OCI-LY3 (cell line): ENCODE results near the gene MDK.

ENCODE experiments used
- H2AFZ ChIP-seq: fragments of 200-600, 300-600 bp; shearing (Covaris generic); 2 replicates; pipeline ENCODE4 v1.6.0; 2014; ENCODE audit warnings: antibody characterized with exemption, low read depth, low read length
- H3K27ac ChIP-seq: fragments of 200-600, 300-600 bp; sonication (generic); 2 replicates; pipeline ENCODE4 v1.5.1; 2014; ENCODE audit warnings: mild to moderate bottlenecking, low read length, moderate library complexity, mixed read lengths
- H3K27me3 ChIP-seq: fragments of 200-600, 300-600 bp; sonication (generic); 2 replicates; pipeline ENCODE4 v1.6.1; 2014; ENCODE audit warnings: low read depth, low read length, mixed read lengths
- H3K36me3 ChIP-seq: fragments of 200-600, 300-600 bp; sonication (generic); replicated peaks from 2 replicates; pipeline ENCODE3; 2014; ENCODE audit warnings: low read depth, low read length, mixed read lengths
- H3K4me1 ChIP-seq: fragments of 300-600, 200-600 bp; sonication (generic); 2 replicates; pipeline ENCODE4 v1.6.1; 2014; ENCODE audit warnings: low read length, mixed read lengths
- H3K4me2 ChIP-seq: fragments of 200-600, 300-600 bp; sonication (generic); 2 replicates; pipeline ENCODE4 v1.6.1; 2014; ENCODE audit warnings: low read length, mixed read lengths
- H3K4me3 ChIP-seq: fragments of 300-600, 200-600 bp; sonication (generic); 2 replicates; pipeline ENCODE4 v1.5.1; 2014; ENCODE audit warnings: antibody characterized with exemption, mild to moderate bottlenecking, low read length, moderate library complexity
- H3K79me2 ChIP-seq: fragments of 300-600, 200-600 bp; shearing (Covaris generic); 2 replicates; pipeline ENCODE4 v1.6.1; 2014; ENCODE audit warnings: mild to moderate bottlenecking, low read length, mixed read lengths
- H3K9ac ChIP-seq: fragments of 300-600, 200-600 bp; shearing (Covaris generic); 2 replicates; pipeline ENCODE4 v1.6.0; 2014; ENCODE audit warnings: mild to moderate bottlenecking, low read length, moderate library complexity
- H3K9me3 ChIP-seq: fragments of 200-600, 300-600 bp; shearing (Covaris generic); 2 replicates; pipeline ENCODE4 v1.6.1; 2014; ENCODE audit warnings: low read length, mixed read lengths; ENCODE audit not compliant: insufficient read depth
- H4K20me1 ChIP-seq: fragments of 200-600, 300-600 bp; sonication (generic); 2 replicates; pipeline ENCODE4 v1.6.1; 2016; ENCODE audit warnings: low read length, mixed read lengths; ENCODE audit not compliant: insufficient read depth
- EZH2phosphoT487 ChIP-seq: fragments of 200-600 bp; shearing (Covaris generic); IDR thresholded peaks from 2 replicates; pipeline ENCODE4 v1.6.1; 2018; ENCODE audit warnings: antibody characterized with exemption, mixed run types, low read depth
- TF ChIP-seq, protein P1 (sequence below): fragments of 200-600, 300-600 bp; sonication (generic); IDR thresholded peaks from 2 replicates; pipeline ENCODE4 v1.5.1; 2014; ENCODE audit warnings: antibody characterized with exemption, low read length, low read depth

The MDK gene

DNA sequence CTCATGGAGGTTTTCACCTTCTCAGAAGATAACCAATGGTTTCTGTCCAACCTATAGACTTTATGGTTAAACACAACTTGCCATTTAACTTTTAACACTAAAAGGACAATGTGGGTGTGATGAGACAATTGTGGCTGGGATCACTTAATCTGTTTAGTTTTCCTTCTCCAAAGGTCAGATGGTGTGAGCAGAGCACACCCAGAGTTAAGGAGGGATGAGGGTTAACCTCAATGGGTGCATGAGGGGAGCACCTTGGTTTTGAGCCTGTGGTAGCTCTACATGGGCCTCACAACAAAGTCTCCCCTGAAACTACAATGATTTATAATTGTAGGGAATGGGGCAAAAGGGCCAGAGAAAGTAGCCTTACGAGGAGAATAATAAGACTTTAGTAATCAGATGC, 39.0 kb downstream of the MDK start:
- no peak overlapping the region for H3K4me2 ChIP-seq
- no peak overlapping the region for H2AFZ ChIP-seq
- H3K27ac ChIP-seq, result no peak overlapping the region
- H3K4me1 ChIP-seq, result peaks cover 6% of the 10 kb centered on the region
- H3K9ac ChIP-seq, result no peak overlapping the region
- no peak for TF ChIP-seq EZH2phosphoT487
- no peak overlapping the region for H3K4me3 ChIP-seq
- H3K27me3 ChIP-seq, result no peaks in the 10 kb centered on the region
- H4K20me1 ChIP-seq, result no peaks in the 10 kb centered on the region
- peaks cover 7% of the 10 kb centered on the region for H3K36me3 ChIP-seq
- H3K79me2 ChIP-seq, result no peaks in the 10 kb centered on the region
- H3K9me3 ChIP-seq, result no peaks in the 10 kb centered on the region

- Histone ChIP-seq H3K27ac (no peak overlapping the region), H3K36me3 (no peaks in the 10 kb centered on the region), H2AFZ (no peak overlapping the region), H3K4me3 (no peak overlapping the region), H3K79me2 (no peaks in the 10 kb centered on the region), H3K9ac (no peak overlapping the region), H3K27me3 (no peaks in the 10 kb centered on the region), H3K4me2 (no peak overlapping the region), H3K9me3 (no peaks in the 10 kb centered on the region), H3K4me1 (no peaks in the 10 kb centered on the region), H4K20me1 (no peaks in the 10 kb centered on the region)
- TF ChIP-seq, protein P1, sequence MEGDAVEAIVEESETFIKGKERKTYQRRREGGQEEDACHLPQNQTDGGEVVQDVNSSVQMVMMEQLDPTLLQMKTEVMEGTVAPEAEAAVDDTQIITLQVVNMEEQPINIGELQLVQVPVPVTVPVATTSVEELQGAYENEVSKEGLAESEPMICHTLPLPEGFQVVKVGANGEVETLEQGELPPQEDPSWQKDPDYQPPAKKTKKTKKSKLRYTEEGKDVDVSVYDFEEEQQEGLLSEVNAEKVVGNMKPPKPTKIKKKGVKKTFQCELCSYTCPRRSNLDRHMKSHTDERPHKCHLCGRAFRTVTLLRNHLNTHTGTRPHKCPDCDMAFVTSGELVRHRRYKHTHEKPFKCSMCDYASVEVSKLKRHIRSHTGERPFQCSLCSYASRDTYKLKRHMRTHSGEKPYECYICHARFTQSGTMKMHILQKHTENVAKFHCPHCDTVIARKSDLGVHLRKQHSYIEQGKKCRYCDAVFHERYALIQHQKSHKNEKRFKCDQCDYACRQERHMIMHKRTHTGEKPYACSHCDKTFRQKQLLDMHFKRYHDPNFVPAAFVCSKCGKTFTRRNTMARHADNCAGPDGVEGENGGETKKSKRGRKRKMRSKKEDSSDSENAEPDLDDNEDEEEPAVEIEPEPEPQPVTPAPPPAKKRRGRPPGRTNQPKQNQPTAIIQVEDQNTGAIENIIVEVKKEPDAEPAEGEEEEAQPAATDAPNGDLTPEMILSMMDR, result no peak
- no peak for TF ChIP-seq EZH2phosphoT487
These were observed 39.9 kb downstream of the MDK start for GRCh38 chr11:46421257-46421880.

DNA sequence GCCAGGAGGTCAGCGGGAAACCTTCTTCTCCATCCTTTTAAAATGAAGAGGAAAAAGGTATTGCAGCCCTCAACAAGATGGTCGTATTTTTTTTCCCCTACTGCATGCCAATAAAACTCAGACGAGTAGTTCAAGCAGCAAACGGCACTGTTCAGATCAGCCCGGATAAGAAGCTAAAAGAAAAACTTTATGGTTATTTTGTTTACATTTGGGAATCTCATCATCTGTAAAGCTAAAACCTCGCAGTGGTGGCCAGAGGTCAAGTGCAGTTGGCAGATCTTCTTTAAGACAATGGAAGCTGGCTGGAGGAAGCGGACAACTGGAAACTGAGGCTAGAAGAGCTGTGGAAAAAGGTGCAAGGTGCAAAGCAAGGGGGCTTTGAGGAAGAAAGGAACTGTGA, 41.1 kb downstream of the MDK start:
- Histone ChIP-seq H3K79me2 (no peaks in the 10 kb centered on the region), H3K4me2 (no peak overlapping the region), H3K27ac (no peak overlapping the region), H3K9ac (no peak overlapping the region), H3K36me3 (no peaks in the 10 kb centered on the region), H2AFZ (no peak overlapping the region), H3K4me3 (no peak overlapping the region), H3K9me3 (no peaks in the 10 kb centered on the region), H3K27me3 (no peaks in the 10 kb centered on the region), H3K4me1 (no peaks in the 10 kb centered on the region), H4K20me1 (no peaks in the 10 kb centered on the region)
- TF ChIP-seq EZH2phosphoT487, result no peak
- TF ChIP-seq, protein P1, result no peak

- H3K27me3 ChIP-seq, result no peaks in the 10 kb centered on the region
- no peak overlapping the region for H3K4me2 ChIP-seq
- H3K9ac ChIP-seq, result no peak overlapping the region
- H3K4me1 ChIP-seq, result no peaks in the 10 kb centered on the region
- peaks cover 6% of the 10 kb centered on the region for H3K36me3 ChIP-seq
- no peaks in the 10 kb centered on the region for H3K9me3 ChIP-seq
- TF ChIP-seq, protein P1, result no peak
- TF ChIP-seq EZH2phosphoT487, result no peak
- H3K27ac ChIP-seq, result no peak overlapping the region
- H3K4me3 ChIP-seq, result no peak overlapping the region
- H2AFZ ChIP-seq, result no peak overlapping the region
- H3K79me2 ChIP-seq, result no peaks in the 10 kb centered on the region
- no peaks in the 10 kb centered on the region for H4K20me1 ChIP-seq
These were observed 44.9 kb downstream of the MDK start for GRCh38 chr11:46426233-46426991.
